Body of pancreas (tissue), 4 donors: Measurements from ENCODE around the gene DAP. TPM values are rescaled to one million over a fixed set of nuclear protein-coding genes. Genes with fewer than 3 reads are reported as not detected.

ENCODE experiments used
- ATAC-seq: fragments of 150-250 bp; one replicate; pipeline ENCODE4 v1.9.1; 2016
- DNase-seq, 4 donors: peaks; one replicate each; pipeline ENCODE4 v3.0.0-alpha.2; 2019
- H3K27ac ChIP-seq, 4 donors: fragments of 200-600 bp; sonication (generic); 1 replicate in 3 of 4; 2 replicates in 1 of 4; pipeline versions ENCODE4 v1.5.1 to v1.6.1; 2016 to 2019; ENCODE audit warnings: mild to moderate bottlenecking in 1 of 4, mixed read lengths in 1 of 4, moderate library complexity in 1 of 4
- H3K27me3 ChIP-seq, 2 donors: fragments of 200-600 bp; sonication (generic); one replicate each; pipeline ENCODE4 v1.6.0; 2016; ENCODE audit warnings: mild to moderate bottlenecking in 1 of 2
- H3K36me3 ChIP-seq, 2 donors: fragments of 200-600 bp; sonication (generic); replicated peaks in 1 of 2; 2 replicates each; pipeline ENCODE4 v1.5.1; 2016; ENCODE audit warnings: low read depth in 2 of 2; ENCODE audit not compliant: insufficient read depth in 1 of 2
- H3K4me1 ChIP-seq: fragments of 200-600 bp; sonication (generic); one replicate; pipeline ENCODE4 v1.6.0; 2016
- H3K4me3 ChIP-seq, 2 donors: fragments of 200-600 bp; sonication (generic); 1 replicate in 1 of 2; 2 replicates in 1 of 2; pipeline ENCODE4 v1.5.1; 2016 to 2019
- H3K9me3 ChIP-seq, 3 donors: fragments of 200-600 bp; sonication (generic); 1 replicate in 2 of 3; 2 replicates in 1 of 3; pipeline ENCODE4 v1.5.1; 2016
- CTCF ChIP-seq, 7 experiments: fragments of 450-650 bp in 4 of 7; fragments of 200-600 bp in 3 of 7; sonication (generic) in 3 of 7; IDR thresholded peaks; one replicate each; pipeline ENCODE4 v1.5.1; 2016 to 2019; ENCODE audit warnings: antibody characterized with exemption in 7 of 7
- POLR2A ChIP-seq, 3 donors: fragments of 450-650 bp; IDR thresholded peaks; one replicate each; pipeline ENCODE4 v1.6.1; 2016; ENCODE audit warnings: antibody characterized with exemption in 3 of 3, mild to moderate bottlenecking in 2 of 3
- WGBS, 2 donors: methylation state at CpG; one replicate each; pipeline ENCODE4 v1.1.5; 2017; 5-methylcytosine and 5-hydroxymethylcytosine counted together
- intact Hi-C: fragments of 100-400 bp; cut with DNase I; formaldehyde crosslinking; loops from one replicate; pipeline ENCODE4 v1.15.1; 2023
- total RNA-seq, 2 donors: library from RNA; depleted of rRNA; stranded (reverse); fragments of >200 nt; gene quantifications; one replicate each; pipeline ENCODE4 v1.1.0, GENCODE V29; 2016

The DAP gene
- total RNA-seq, 2 donors from 2014 or later = 93.6 to 112 TPM

- intact Hi-C loops = no loop called here
- Histone ChIP-seq H3K4me1 (no peaks in the 10 kb centered on the region), H3K27me3 (no peaks in the 10 kb centered on the region), H3K9me3 (no peaks in the 10 kb centered on the region), H3K27ac (no peak overlapping the region), H3K4me3 (no peak overlapping the region), H3K36me3 (no peaks in the 10 kb centered on the region)
- DNase-seq (peak in 1 of 4 donors; percentile 39), ATAC-seq (no peak)
- TF ChIP-seq CTCF (IDR thresholded peaks at IDR 0.05) = peak in 3 of 7 experiments; percentile 13 to 40 (median 20)
- no peak for TF ChIP-seq POLR2A (IDR thresholded peaks at IDR 0.05)
- WGBS, 2 donors = 66 to 74% methylated on average over 4 of the region's 4 CpGs
Measured at GRCh38 chr5:10775646-10776045, 14.6 kb upstream of the DAP start.

- DNase-seq (no peak), ATAC-seq (no peak)
- no peaks in the 10 kb centered on the region for H3K4me1 ChIP-seq
- no peak overlapping the region for H3K4me3 ChIP-seq
- WGBS, 2 donors = 82 to 87% methylated on average over 7 of the region's 7 CpGs
- no peaks in the 10 kb centered on the region for H3K36me3 ChIP-seq
- TF ChIP-seq CTCF (IDR thresholded peaks at IDR 0.05) (no peak), POLR2A (IDR thresholded peaks at IDR 0.05) (no peak)
- H3K27ac ChIP-seq = no peak overlapping the region
- no peaks in the 10 kb centered on the region for H3K9me3 ChIP-seq
- intact Hi-C loops = no loop called here
- no peaks in the 10 kb centered on the region for H3K27me3 ChIP-seq
Measured at GRCh38 chr5:10772901-10773585, 12.0 kb upstream of the DAP start.

- no peak for TF ChIP-seq POLR2A (IDR thresholded peaks at IDR 0.05)
- peak in 1 of 7 experiments; percentile 11 for TF ChIP-seq CTCF (IDR thresholded peaks at IDR 0.05)
- Histone ChIP-seq H3K27me3 (no peaks in the 10 kb centered on the region), H3K4me3 (no peak overlapping the region), H3K4me1 (no peaks in the 10 kb centered on the region), H3K27ac (no peak overlapping the region), H3K36me3 (no peaks in the 10 kb centered on the region), H3K9me3 (no peaks in the 10 kb centered on the region)
- DNase-seq = no peak
- intact Hi-C loops = no loop called here
- 47 to 49% methylated on average over 3 of the region's 3 CpGs for WGBS, 2 donors
- no peak for ATAC-seq
Measured at GRCh38 chr5:10768328-10768899, 7.4 kb upstream of the DAP start.

GRCh38 chr5:10762776-10763500 lies 1.9 kb upstream of the DAP start:
- Histone ChIP-seq H3K4me3 (no peak overlapping the region), H3K36me3 (no peaks in the 10 kb centered on the region), H3K4me1 (peaks cover 40% of the 10 kb centered on the region), H3K27me3 (no peaks in the 10 kb centered on the region), H3K9me3 (no peaks in the 10 kb centered on the region), H3K27ac (peak overlapping the region; percentile 98 to 99 (median 98))
- intact Hi-C loops = no loop called here
- peak in 3 of 7 experiments; percentile 13 to 20 (median 18) for TF ChIP-seq CTCF (IDR thresholded peaks at IDR 0.05)
- no peak for TF ChIP-seq POLR2A (IDR thresholded peaks at IDR 0.05)
- DNase-seq (peak in 2 of 4 donors; percentile 37 to 44), ATAC-seq (no peak)
- WGBS, 2 donors = 56 to 60% methylated on average over 10 of the region's 10 CpGs
